Endothelial cell (in vitro differentiated cells): ENCODE data around the gene MBD3. TPM values are rescaled to one million over a fixed set of nuclear protein-coding genes. Genes with fewer than 3 reads are reported as not detected.

Experiments
- DNase-seq: peaks from one replicate; pipeline ENCODE4 v3.0.0; 2021; ENCODE audit warnings: low spot score
- H3K27ac Mint-ChIP-seq: one replicate; pipeline ENCODE4 v1.8.0; 2021; ENCODE audit warnings: mixed read lengths, inconsistent platforms; ENCODE audit not compliant: unreplicated experiment
- H3K27me3 Mint-ChIP-seq: one replicate; pipeline ENCODE4 v1.8.0; 2021; ENCODE audit warnings: mild to moderate bottlenecking, moderate library complexity, mixed read lengths, inconsistent platforms; ENCODE audit not compliant: unreplicated experiment
- H3K36me3 Mint-ChIP-seq: one replicate; pipeline ENCODE4 v1.8.0; 2021; ENCODE audit warnings: mild to moderate bottlenecking, low read depth, mixed read lengths, inconsistent platforms; ENCODE audit not compliant: unreplicated experiment
- H3K4me1 Mint-ChIP-seq: one replicate; pipeline ENCODE4 v1.8.0; 2021; ENCODE audit warnings: mild to moderate bottlenecking, mixed read lengths, inconsistent platforms; ENCODE audit not compliant: unreplicated experiment
- H3K4me3 Mint-ChIP-seq: one replicate; pipeline ENCODE4 v1.8.0; 2021; ENCODE audit warnings: mild to moderate bottlenecking, mixed read lengths, inconsistent platforms; ENCODE audit not compliant: unreplicated experiment
- H3K9me3 Mint-ChIP-seq: one replicate; pipeline ENCODE4 v1.8.0; 2021; ENCODE audit warnings: mixed read lengths, inconsistent platforms; ENCODE audit not compliant: unreplicated experiment
- total RNA-seq: library from RNA; stranded (reverse); fragmentation: NEBNext Ultra II Directional; extraction: Animal tissue kit (Norgen Biotek cat#: 25700); gene quantifications from one replicate; pipeline ENCODE4 v1.2.1, GENCODE V29; 2021; ENCODE audit not compliant: unreplicated experiment
- TF ChIP-seq, protein P1 (sequence below): fragments of 200-600 bp; sonication (generic); IDR thresholded peaks from one replicate; pipeline ENCODE4 v1.5.0; 2021; ENCODE audit warnings: antibody characterized with exemption; ENCODE audit not compliant: unreplicated experiment

MBD3 gene
- total RNA-seq, 1 donor from 2014 or later = 81.4 TPM

GRCh38 chr19:1611353-1611752 lies 18.7 kb upstream of the MBD3 start:
- no peaks in the 10 kb centered on the region for H3K9me3 Mint-ChIP-seq
- H3K27ac Mint-ChIP-seq = no peak overlapping the region
- no peak overlapping the region for H3K4me3 Mint-ChIP-seq
- H3K4me1 Mint-ChIP-seq = no peaks in the 10 kb centered on the region
- H3K27me3 Mint-ChIP-seq = peaks cover 16% of the 10 kb centered on the region
- TF ChIP-seq, protein P1, sequence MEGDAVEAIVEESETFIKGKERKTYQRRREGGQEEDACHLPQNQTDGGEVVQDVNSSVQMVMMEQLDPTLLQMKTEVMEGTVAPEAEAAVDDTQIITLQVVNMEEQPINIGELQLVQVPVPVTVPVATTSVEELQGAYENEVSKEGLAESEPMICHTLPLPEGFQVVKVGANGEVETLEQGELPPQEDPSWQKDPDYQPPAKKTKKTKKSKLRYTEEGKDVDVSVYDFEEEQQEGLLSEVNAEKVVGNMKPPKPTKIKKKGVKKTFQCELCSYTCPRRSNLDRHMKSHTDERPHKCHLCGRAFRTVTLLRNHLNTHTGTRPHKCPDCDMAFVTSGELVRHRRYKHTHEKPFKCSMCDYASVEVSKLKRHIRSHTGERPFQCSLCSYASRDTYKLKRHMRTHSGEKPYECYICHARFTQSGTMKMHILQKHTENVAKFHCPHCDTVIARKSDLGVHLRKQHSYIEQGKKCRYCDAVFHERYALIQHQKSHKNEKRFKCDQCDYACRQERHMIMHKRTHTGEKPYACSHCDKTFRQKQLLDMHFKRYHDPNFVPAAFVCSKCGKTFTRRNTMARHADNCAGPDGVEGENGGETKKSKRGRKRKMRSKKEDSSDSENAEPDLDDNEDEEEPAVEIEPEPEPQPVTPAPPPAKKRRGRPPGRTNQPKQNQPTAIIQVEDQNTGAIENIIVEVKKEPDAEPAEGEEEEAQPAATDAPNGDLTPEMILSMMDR = no peak
- H3K36me3 Mint-ChIP-seq = peaks cover 14% of the 10 kb centered on the region
- DNase-seq = no peak

DNA sequence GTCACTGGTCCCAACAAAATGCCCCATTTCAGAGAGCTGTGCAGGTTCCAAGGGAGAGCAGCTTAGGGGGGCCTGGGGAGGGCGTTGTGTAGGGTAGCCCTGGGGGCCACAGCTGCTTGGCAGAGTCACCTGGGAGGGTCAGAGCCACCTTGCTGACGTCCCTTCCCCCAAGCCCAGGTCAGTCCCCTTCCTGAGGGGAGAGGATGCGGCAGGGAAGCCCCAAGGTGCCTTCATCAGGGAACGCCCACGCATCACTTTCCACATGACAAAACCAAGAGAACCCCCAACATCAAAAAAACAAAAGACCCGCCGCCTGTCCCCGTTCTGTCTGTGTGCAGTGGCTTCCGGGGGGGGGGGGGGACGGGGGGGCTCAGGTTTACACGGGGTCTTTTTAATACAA lies 17.9 kb upstream of the MBD3 start:
- no peak overlapping the region for H3K4me3 Mint-ChIP-seq
- peaks cover 5% of the 10 kb centered on the region for H3K4me1 Mint-ChIP-seq
- peaks cover 18% of the 10 kb centered on the region for H3K27me3 Mint-ChIP-seq
- TF ChIP-seq, protein P1 = no peak
- DNase-seq = no peak
- H3K36me3 Mint-ChIP-seq = peaks cover 13% of the 10 kb centered on the region
- H3K27ac Mint-ChIP-seq = no peak overlapping the region
- H3K9me3 Mint-ChIP-seq = no peaks in the 10 kb centered on the region

DNA sequence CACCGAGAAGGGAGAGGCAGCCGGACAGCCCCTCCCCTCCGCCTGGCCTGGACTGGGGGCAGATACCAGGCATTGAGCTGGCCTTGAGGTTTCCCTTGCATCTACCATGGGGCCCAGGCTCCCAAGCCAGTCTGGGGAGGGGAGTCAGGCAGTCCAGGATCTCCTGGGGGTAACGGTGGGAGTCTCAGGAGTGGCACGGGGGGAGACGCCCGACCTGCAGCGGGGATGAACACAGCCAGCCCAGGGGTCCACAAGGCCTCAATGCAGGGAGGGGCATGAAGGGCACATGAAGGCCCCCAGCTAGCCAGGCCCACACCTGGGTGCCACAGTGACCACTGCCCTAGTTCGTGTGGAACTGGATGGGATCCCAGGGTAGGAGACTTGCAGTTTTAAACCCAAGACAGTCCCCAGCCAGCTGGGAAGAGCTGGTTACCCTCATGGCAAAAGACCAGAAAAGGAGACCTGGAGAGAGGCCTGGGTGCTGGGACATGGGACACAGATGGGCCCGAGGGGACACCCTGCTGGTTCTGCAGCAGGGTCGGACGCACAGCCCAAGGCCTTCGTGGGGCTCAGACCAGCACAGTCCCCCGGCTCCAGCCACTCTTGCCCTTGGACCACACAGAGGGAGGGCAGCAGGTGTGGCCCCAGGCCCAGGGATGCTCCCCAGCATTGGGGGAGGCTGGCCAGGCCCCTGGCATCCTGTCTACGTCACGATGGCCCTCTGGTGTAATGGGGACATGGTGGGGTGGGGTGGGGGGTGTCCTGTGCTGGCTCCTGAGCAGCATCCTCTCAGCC lies 17.2 kb upstream of the MBD3 start:
- Mint-ChIP-seq H3K27ac (no peak overlapping the region), H3K4me1 (peaks cover 7% of the 10 kb centered on the region), H3K36me3 (peaks cover 12% of the 10 kb centered on the region), H3K27me3 (peaks cover 20% of the 10 kb centered on the region), H3K9me3 (no peaks in the 10 kb centered on the region), H3K4me3 (no peak overlapping the region)
- DNase-seq = no peak
- TF ChIP-seq, protein P1 = no peak

GRCh38 chr19:1609103-1609396 lies 16.4 kb upstream of the MBD3 start:
- no peak for DNase-seq
- Mint-ChIP-seq H3K36me3 (peaks cover 7% of the 10 kb centered on the region), H3K4me1 (peaks cover 7% of the 10 kb centered on the region), H3K4me3 (no peak overlapping the region), H3K27ac (no peak overlapping the region), H3K9me3 (no peaks in the 10 kb centered on the region), H3K27me3 (peaks cover 20% of the 10 kb centered on the region)
- TF ChIP-seq, protein P1 = no peak

- Mint-ChIP-seq H3K4me1 (peaks cover 7% of the 10 kb centered on the region), H3K27ac (no peak overlapping the region), H3K36me3 (peaks cover 7% of the 10 kb centered on the region), H3K4me3 (no peak overlapping the region), H3K27me3 (peaks cover 16% of the 10 kb centered on the region), H3K9me3 (no peaks in the 10 kb centered on the region)
- TF ChIP-seq, protein P1 = no peak
- no peak for DNase-seq
Observed at GRCh38 chr19:1608359-1609102, 15.9 kb upstream of the MBD3 start.
